Panc1 (cell line): Measurements from ENCODE around the gene INPP5D. TPM values are rescaled to one million over a fixed set of nuclear protein-coding genes. Genes with fewer than 3 reads are reported as not detected.

ENCODE experiments used
- ATAC-seq: fragments of 200-7000 bp; cut with Tn5 transposase; 2 replicates; pipeline ENCODE4 v1.9.1; 2020; ENCODE audit warnings: mild to moderate bottlenecking, moderate library complexity
- BruUV-seq: library from RNA; stranded (reverse); fragments of 400-500 nt; replicated peaks from 2 replicates; lab custom pipeline; 2021; lab: Mats Ljungman, UMichigan
- CTCF ChIA-PET: fragments of 300-600 bp; sonication (Branson Sonifier 250); formaldehyde crosslinking; loops from one replicate; lab custom pipeline; 2022; ENCODE audit warnings: antibody characterized with exemption; lab: Charles Lee
- POLR2A ChIA-PET: fragments of 300-600 bp; sonication (Branson Sonifier 250); formaldehyde crosslinking; loops from one replicate; lab custom pipeline; 2022; ENCODE audit warnings: antibody characterized with exemption; lab: Charles Lee
- DNase-seq: peaks from one replicate; pipeline ENCODE4 v3.0.0-alpha.2; 2010; ENCODE audit warnings: low read depth, low spot score
- H3K27ac ChIP-seq: 2 replicates; pipeline ENCODE4 v1.5.1; 2011; ENCODE audit warnings: mild to moderate bottlenecking, low read length, inconsistent platforms
- H3K27me3 ChIP-seq: fragments of 200-500 bp; sonication (Bioruptor generic); 2 replicates; pipeline ENCODE4 v1.6.0; 2014; ENCODE audit warnings: low read length, inconsistent platforms; ENCODE audit not compliant: control insufficient read depth, insufficient read depth
- H3K36me3 ChIP-seq: fragments of 200-500 bp; sonication (Bioruptor generic); 2 replicates; pipeline ENCODE4 v1.5.1; 2014; ENCODE audit warnings: inconsistent platforms, mild to moderate bottlenecking, low read length, moderate library complexity; ENCODE audit not compliant: control insufficient read depth, insufficient read depth
- H3K4me1 ChIP-seq: 2 replicates; pipeline ENCODE4 v1.5.1; 2011; ENCODE audit warnings: inconsistent platforms, mild to moderate bottlenecking, low read length, moderate library complexity; ENCODE audit not compliant: control insufficient read depth, insufficient read depth
- H3K4me3 ChIP-seq, 2 experiments: 2 replicates each; pipeline ENCODE4 v1.5.1; 2011 to 2012; ENCODE audit warnings: low read depth in 2 of 2, low read length in 2 of 2, mild to moderate bottlenecking in 2 of 2, inconsistent platforms in 1 of 2, moderate library complexity in 1 of 2
- H3K9me3 ChIP-seq: fragments of 200-500 bp; sonication (Bioruptor generic); 2 replicates; pipeline ENCODE4 v1.5.1; 2014; ENCODE audit warnings: low read depth, mild to moderate bottlenecking, inconsistent platforms, low read length, moderate library complexity; ENCODE audit not compliant: control insufficient read depth, insufficient read depth
- POLR2AphosphoS5 ChIP-seq: IDR thresholded peaks from 2 replicates; pipeline ENCODE4 v1.6.1; 2012; ENCODE audit warnings: mild to moderate bottlenecking, low read depth, low read length, moderate library complexity
- SIN3A ChIP-seq: IDR thresholded peaks from 2 replicates; pipeline ENCODE4 v1.6.1; 2012; ENCODE audit warnings: low read depth, mild to moderate bottlenecking, low read length, moderate library complexity, borderline replicate concordance; ENCODE audit not compliant: insufficient read depth
- TCF7L2 ChIP-seq: IDR thresholded peaks from 2 replicates; pipeline ENCODE4 v1.6.1; 2011; ENCODE audit warnings: mild to moderate bottlenecking, low read depth, low read length, inconsistent platforms
- in situ Hi-C: cut with HindIII; loops from 2 replicates; pipeline ENCODE4 v1.10.0; 2016; ENCODE audit warnings: low sequenced_read_pairs, low pct_unique_long_range_greater_than_20kb
- intact Hi-C: fragments of 100-400 bp; cut with micrococcal nuclease; formaldehyde crosslinking; loops from one replicate; pipeline ENCODE4 v1.10.0; 2022; ENCODE audit not compliant: unreplicated experiment
- total RNA-seq: library from RNA; stranded (reverse); gene quantifications from one replicate; pipeline ENCODE4 v1.2.1, GENCODE V29; 2021; ENCODE audit not compliant: unreplicated experiment
- TF ChIP-seq, protein P1 (sequence below): fragments of 450-650 bp; IDR thresholded peaks from 2 replicates; pipeline ENCODE4 v1.5.1; 2017; ENCODE audit warnings: mild to moderate bottlenecking
- TF ChIP-seq, protein P2 (sequence below), 2 experiments: IDR thresholded peaks; 2 replicates each; pipeline ENCODE4 v1.6.1; 2011 to 2012; ENCODE audit warnings: low read depth in 2 of 2, control low read depth in 1 of 2, low read length in 1 of 2, mild to moderate bottlenecking in 1 of 2, moderate library complexity in 1 of 2; ENCODE audit not compliant: insufficient read depth in 1 of 2

INPP5D gene
- total RNA-seq, 1 experiment from 2014 or later: 0.39 TPM

DNA sequence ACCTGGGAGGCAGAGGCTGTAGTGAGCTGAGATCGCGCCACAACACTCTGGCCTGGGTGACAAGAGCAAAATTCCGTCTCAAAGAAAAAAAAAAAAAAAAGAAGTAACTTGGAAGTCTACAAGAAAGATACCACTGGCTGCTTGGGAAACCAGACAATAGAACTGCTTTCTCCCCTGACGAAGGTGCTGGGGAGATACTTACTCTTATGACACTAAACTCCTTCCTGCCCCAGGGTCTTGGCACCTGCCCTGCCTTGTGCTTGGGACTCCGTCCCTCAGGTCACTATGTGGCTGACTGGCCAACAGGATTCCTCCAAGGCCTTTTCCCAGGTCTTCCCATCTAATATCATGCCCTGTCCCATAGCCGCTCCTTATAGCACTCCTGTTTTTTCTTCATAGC lies 30.7 kb downstream of the INPP5D start:
- intact Hi-C loops (no loop called here), in situ Hi-C loops (no loop called here)
- BruUV-seq: no TSS peak
- POLR2A ChIA-PET: no interaction called here
- Histone ChIP-seq H3K36me3 (no peaks in the 10 kb centered on the region), H3K4me3 (no peak overlapping the region), H3K27me3 (no peaks in the 10 kb centered on the region), H3K9me3 (no peaks in the 10 kb centered on the region), H3K27ac (no peak overlapping the region), H3K4me1 (no peaks in the 10 kb centered on the region)
- TF ChIP-seq, protein P1, sequence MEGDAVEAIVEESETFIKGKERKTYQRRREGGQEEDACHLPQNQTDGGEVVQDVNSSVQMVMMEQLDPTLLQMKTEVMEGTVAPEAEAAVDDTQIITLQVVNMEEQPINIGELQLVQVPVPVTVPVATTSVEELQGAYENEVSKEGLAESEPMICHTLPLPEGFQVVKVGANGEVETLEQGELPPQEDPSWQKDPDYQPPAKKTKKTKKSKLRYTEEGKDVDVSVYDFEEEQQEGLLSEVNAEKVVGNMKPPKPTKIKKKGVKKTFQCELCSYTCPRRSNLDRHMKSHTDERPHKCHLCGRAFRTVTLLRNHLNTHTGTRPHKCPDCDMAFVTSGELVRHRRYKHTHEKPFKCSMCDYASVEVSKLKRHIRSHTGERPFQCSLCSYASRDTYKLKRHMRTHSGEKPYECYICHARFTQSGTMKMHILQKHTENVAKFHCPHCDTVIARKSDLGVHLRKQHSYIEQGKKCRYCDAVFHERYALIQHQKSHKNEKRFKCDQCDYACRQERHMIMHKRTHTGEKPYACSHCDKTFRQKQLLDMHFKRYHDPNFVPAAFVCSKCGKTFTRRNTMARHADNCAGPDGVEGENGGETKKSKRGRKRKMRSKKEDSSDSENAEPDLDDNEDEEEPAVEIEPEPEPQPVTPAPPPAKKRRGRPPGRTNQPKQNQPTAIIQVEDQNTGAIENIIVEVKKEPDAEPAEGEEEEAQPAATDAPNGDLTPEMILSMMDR: no peak
- TF ChIP-seq POLR2AphosphoS5 (no peak), TCF7L2 (no peak), SIN3A (no peak)
- TF ChIP-seq, protein P2, sequence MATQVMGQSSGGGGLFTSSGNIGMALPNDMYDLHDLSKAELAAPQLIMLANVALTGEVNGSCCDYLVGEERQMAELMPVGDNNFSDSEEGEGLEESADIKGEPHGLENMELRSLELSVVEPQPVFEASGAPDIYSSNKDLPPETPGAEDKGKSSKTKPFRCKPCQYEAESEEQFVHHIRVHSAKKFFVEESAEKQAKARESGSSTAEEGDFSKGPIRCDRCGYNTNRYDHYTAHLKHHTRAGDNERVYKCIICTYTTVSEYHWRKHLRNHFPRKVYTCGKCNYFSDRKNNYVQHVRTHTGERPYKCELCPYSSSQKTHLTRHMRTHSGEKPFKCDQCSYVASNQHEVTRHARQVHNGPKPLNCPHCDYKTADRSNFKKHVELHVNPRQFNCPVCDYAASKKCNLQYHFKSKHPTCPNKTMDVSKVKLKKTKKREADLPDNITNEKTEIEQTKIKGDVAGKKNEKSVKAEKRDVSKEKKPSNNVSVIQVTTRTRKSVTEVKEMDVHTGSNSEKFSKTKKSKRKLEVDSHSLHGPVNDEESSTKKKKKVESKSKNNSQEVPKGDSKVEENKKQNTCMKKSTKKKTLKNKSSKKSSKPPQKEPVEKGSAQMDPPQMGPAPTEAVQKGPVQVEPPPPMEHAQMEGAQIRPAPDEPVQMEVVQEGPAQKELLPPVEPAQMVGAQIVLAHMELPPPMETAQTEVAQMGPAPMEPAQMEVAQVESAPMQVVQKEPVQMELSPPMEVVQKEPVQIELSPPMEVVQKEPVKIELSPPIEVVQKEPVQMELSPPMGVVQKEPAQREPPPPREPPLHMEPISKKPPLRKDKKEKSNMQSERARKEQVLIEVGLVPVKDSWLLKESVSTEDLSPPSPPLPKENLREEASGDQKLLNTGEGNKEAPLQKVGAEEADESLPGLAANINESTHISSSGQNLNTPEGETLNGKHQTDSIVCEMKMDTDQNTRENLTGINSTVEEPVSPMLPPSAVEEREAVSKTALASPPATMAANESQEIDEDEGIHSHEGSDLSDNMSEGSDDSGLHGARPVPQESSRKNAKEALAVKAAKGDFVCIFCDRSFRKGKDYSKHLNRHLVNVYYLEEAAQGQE (IDR thresholded peaks at IDR 0.05; ENCODE audit: insufficient read depth in 1 of 2, low read depth in 2 of 2, low read length in 1 of 2): no peak
- CTCF ChIA-PET: no interaction called here
- no peak for DNase-seq
- ATAC-seq: no peak

DNA sequence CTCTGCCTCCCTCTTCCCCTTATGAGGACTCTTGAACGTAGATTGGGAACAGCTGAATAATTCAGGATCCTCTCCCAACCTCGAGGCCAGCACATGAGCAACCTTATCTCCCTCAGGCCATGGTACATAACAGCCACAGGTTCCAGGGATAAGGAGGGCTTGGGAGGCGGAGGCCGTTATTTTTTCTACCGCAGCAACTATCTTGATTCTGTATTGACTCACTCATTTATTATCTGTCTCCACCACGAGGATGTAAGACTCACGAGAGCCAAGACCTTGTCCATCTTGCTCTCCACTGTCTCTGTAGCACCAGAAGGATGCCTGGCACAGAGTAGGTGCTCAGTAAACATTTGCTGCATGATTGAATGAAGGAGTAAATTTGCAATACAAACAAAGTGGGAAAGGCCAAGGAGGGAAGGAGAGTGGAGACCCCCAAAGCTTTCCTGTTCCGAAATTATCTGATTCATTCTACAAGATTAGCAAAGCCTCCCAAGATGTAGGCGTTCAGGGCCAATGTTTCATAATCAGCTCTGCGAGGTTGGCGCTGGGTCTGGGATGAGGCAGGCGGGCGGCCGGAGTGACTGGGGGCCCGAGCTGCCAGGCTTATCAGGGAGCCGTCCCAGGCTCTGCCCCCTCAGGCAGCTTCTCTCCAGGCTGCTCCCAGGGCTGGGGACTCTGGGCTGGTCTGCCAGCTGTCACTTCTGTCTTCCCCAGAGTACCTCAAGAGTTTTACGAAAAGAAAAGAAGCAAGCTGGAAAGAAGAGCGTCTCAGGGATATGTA lies 31.6 kb downstream of the INPP5D start:
- in situ Hi-C loops: no loop called here
- H3K9me3 ChIP-seq: no peaks in the 10 kb centered on the region
- TF ChIP-seq, protein P1: no peak
- TF ChIP-seq TCF7L2: no peak
- TF ChIP-seq POLR2AphosphoS5: no peak
- TF ChIP-seq, protein P2 (IDR thresholded peaks at IDR 0.05; ENCODE audit: insufficient read depth in 1 of 2, low read depth in 2 of 2, low read length in 1 of 2): no peak
- no peak for TF ChIP-seq SIN3A
- ATAC-seq (no peak), DNase-seq (no peak)
- no peaks in the 10 kb centered on the region for H3K36me3 ChIP-seq
- no peak overlapping the region for H3K27ac ChIP-seq
- BruUV-seq: no TSS peak
- no peaks in the 10 kb centered on the region for H3K4me1 ChIP-seq
- no peaks in the 10 kb centered on the region for H3K27me3 ChIP-seq
- POLR2A ChIA-PET: interaction anchor here (0.7 kb wide), 1 partner anchor 763 kb away, joined by 3 read pairs; no protein-coding TSS in a partner anchor
- intact Hi-C loops: no loop called here
- H3K4me3 ChIP-seq: no peak overlapping the region
- CTCF ChIA-PET: no interaction called here
